ENCODE data around the gene CRKL.
"Not testable (repeated sequence)": the region's sequence is repeated elsewhere in the genome, so short reads cannot be mapped to it uniquely, and the experiment has no call there.

The CRKL gene

DNA sequence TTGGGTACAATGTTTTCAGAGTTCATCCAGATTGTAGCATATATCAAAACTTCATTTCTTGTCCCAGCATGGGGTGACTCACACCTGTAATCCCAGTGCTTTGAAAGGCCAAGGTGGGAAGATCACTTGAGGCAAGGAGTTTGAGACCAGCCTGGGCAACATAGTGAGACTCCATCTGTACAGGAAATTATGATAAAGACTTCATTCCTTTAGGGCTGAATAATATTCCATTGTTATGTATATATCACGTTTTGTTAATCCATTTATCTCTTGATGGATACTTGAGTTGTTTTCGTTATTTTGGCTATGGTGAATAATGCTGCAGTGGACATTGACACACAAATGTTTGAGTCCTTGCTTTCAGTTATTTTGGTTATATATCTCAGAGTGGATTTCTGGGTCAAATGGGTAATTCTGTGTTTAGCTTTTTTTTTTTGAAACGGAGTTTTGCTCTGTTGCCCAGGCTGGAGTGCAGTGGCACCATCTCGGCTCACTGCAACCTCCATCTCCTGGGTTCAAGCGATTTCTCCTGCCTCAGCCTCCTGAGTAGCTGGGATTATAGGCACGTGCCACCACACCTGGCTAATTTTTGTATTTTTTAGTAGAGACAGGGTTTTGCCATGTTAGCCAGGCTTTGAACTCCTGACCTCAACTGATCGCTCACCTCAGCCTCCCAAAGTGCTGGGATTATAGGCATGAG, 25.1 kb downstream of the CRKL start:
- Mint-ChIP-seq H3K36me3 (ENCODE audit: insufficient read depth) (peaks cover 18% of the 10 kb centered on the region), H3K27ac (ENCODE audit: low read depth) (peak overlapping the region; percentile 49), H3K4me1 (peaks cover 91% of the 10 kb centered on the region)

DNA sequence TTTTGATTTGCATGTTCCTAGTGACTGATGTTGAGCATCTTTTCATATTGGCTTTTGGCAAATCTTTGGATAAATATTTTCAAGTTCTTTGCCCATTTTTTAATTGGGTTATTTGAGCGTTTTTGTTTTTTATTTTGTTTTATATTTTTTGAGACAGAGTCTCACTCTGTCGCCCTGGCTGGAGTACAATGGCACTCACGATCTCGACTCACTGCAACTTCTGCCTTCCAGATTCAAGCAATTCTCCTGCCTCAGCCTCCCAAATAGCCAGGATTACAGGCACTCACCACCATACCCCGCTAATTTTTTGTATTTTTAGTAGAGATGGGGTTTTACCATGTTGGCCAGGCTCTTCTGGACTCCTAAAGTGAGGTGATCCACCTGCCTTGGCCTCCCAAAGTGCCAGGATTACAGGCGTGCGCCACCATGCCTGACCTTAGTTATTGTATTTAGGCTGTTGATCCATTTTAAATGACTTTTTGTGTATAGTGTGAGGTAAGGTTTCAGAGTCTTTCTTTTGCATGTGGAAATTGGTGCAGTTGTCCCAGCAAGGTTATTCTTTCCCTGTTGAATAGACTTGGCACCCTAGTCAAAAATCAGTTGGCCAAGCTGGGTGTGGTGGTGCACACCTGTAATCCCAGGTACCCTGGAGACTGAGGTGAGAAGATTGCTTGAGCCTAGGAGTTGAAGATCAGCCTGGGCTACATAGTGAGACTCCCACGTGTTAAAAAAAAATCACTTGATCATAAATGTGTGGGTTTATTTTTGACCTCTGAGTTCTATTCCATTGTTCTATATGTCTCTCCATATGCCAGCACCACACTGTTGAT, 26.1 kb downstream of the CRKL start:
- Mint-ChIP-seq H3K27me3 (no peaks in the 10 kb centered on the region), H3K27ac (ENCODE audit: low read depth) (no peak overlapping the region), H3K36me3 (ENCODE audit: insufficient read depth) (peaks cover 17% of the 10 kb centered on the region), H3K4me1 (peaks cover 89% of the 10 kb centered on the region), H3K4me3 (no peak overlapping the region), H3K9me3 (no peaks in the 10 kb centered on the region)
- DNase-seq (ENCODE audit: low spot score in 2 of 2) = no peak
- ATAC-seq (replicated peaks; ENCODE audit: extremely low read depth, poor library complexity, severe bottlenecking) = no peak

More for the DNA sequence above, 25.1 kb downstream of the CRKL start:
- not testable (repeated sequence) for ATAC-seq (replicated peaks; ENCODE audit: extremely low read depth, poor library complexity, severe bottlenecking); DNase-seq (ENCODE audit: low spot score in 2 of 2); H3K27me3 Mint-ChIP-seq; H3K9me3 Mint-ChIP-seq
- H3K4me3 Mint-ChIP-seq = peak overlapping the region; percentile 20

- DNase-seq (ENCODE audit: low spot score in 2 of 2) (no peak), ATAC-seq (replicated peaks; ENCODE audit: extremely low read depth, poor library complexity, severe bottlenecking) (no peak)
- Mint-ChIP-seq H3K27ac (ENCODE audit: low read depth) (no peak overlapping the region), H3K4me3 (no peak overlapping the region), H3K9me3 (no peaks in the 10 kb centered on the region), H3K27me3 (no peaks in the 10 kb centered on the region), H3K4me1 (peaks cover 83% of the 10 kb centered on the region), H3K36me3 (ENCODE audit: insufficient read depth) (peaks cover 17% of the 10 kb centered on the region)
These were observed 26.8 kb downstream of the CRKL start for GRCh38 chr22:20944042-20944441.

DNA sequence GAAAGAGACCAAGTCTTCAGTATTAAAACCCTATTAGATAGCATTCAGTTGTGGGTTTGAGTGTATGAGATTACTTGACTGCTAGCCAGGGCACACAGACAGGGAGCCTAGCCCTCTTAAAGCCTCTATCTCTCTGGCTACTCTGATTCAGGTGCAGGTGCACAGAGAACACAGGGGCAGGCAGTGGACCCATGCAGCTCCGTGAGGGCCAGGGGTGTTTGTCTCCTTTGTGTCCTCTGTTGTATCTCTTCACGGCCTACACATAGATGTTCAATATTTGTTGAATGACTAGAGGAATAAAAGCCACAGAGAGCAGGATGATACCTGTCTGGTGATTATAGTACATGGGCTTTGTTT, 28.3 kb downstream of the CRKL start:
- DNase-seq (ENCODE audit: low spot score in 2 of 2) (no peak), ATAC-seq (replicated peaks; ENCODE audit: extremely low read depth, poor library complexity, severe bottlenecking) (no peak)
- Mint-ChIP-seq H3K27ac (ENCODE audit: low read depth) (no peak overlapping the region), H3K4me1 (peaks cover 69% of the 10 kb centered on the region), H3K9me3 (no peaks in the 10 kb centered on the region), H3K36me3 (ENCODE audit: insufficient read depth) (peaks cover 24% of the 10 kb centered on the region), H3K27me3 (no peaks in the 10 kb centered on the region), H3K4me3 (no peak overlapping the region)

- peaks cover 31% of the 10 kb centered on the region for H3K36me3 Mint-ChIP-seq (ENCODE audit: insufficient read depth)
- H3K27ac Mint-ChIP-seq (ENCODE audit: low read depth) = no peak overlapping the region
- no peaks in the 10 kb centered on the region for H3K9me3 Mint-ChIP-seq
- H3K4me1 Mint-ChIP-seq = peaks cover 62% of the 10 kb centered on the region
- ATAC-seq (replicated peaks; ENCODE audit: extremely low read depth, poor library complexity, severe bottlenecking) (no peak), DNase-seq (ENCODE audit: low spot score in 2 of 2) (no peak)
- no peaks in the 10 kb centered on the region for H3K27me3 Mint-ChIP-seq
- H3K4me3 Mint-ChIP-seq = no peak overlapping the region
These were observed 29.1 kb downstream of the CRKL start for GRCh38 chr22:20946080-20946986.

DNA sequence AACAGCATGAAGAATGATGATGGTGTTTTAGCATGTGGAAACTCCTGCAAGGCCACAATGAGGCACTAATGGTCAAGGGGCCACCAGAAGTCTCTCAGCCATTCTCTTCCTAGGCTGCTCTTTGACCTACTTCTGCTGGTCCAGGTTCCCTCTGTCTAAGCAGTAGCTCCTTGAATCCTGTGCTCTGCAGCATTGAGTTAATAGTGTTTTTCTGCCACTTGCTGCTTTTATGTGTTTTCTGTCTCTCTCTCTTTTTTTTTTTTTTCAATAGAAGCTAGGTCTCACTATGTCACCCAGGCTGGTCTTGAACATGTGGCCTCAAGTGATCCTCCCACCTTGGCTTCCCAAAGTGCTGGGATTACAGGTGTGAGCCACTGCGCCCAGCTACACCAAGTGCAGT, 29.8 kb downstream of the CRKL start:
- no peak for ATAC-seq (replicated peaks; ENCODE audit: extremely low read depth, poor library complexity, severe bottlenecking)

GRCh38 chr22:20948450-20948849, 31.2 kb downstream of the CRKL start:
- H3K27me3 Mint-ChIP-seq = no peaks in the 10 kb centered on the region
- H3K9me3 Mint-ChIP-seq = no peaks in the 10 kb centered on the region
- peaks cover 41% of the 10 kb centered on the region for H3K36me3 Mint-ChIP-seq (ENCODE audit: insufficient read depth)
- peaks cover 42% of the 10 kb centered on the region for H3K4me1 Mint-ChIP-seq
- DNase-seq (ENCODE audit: low spot score in 2 of 2) = no peak
- no peak for ATAC-seq (replicated peaks; ENCODE audit: extremely low read depth, poor library complexity, severe bottlenecking)
- H3K27ac Mint-ChIP-seq (ENCODE audit: low read depth) = no peak overlapping the region
- no peak overlapping the region for H3K4me3 Mint-ChIP-seq

More for the DNA sequence above, 29.8 kb downstream of the CRKL start:
- Mint-ChIP-seq H3K9me3 (no peaks in the 10 kb centered on the region), H3K4me3 (no peak overlapping the region), H3K36me3 (ENCODE audit: insufficient read depth) (peaks cover 37% of the 10 kb centered on the region), H3K4me1 (peaks cover 57% of the 10 kb centered on the region), H3K27ac (ENCODE audit: low read depth) (peak overlapping the region; percentile 68), H3K27me3 (no peaks in the 10 kb centered on the region)
- DNase-seq (ENCODE audit: low spot score in 2 of 2) = no peak

- Mint-ChIP-seq H3K27ac (ENCODE audit: low read depth) (no peak overlapping the region), H3K4me1 (peaks cover 37% of the 10 kb centered on the region), H3K9me3 (no peaks in the 10 kb centered on the region), H3K4me3 (no peak overlapping the region), H3K27me3 (no peaks in the 10 kb centered on the region), H3K36me3 (ENCODE audit: insufficient read depth) (peaks cover 40% of the 10 kb centered on the region)
- DNase-seq (ENCODE audit: low spot score in 2 of 2) (no peak), ATAC-seq (replicated peaks; ENCODE audit: extremely low read depth, poor library complexity, severe bottlenecking) (no peak)
These were observed 31.8 kb downstream of the CRKL start for GRCh38 chr22:20948989-20949388.

- Mint-ChIP-seq H3K9me3 (no peaks in the 10 kb centered on the region), H3K4me3 (no peak overlapping the region), H3K27me3 (no peaks in the 10 kb centered on the region), H3K36me3 (ENCODE audit: insufficient read depth) (peaks cover 45% of the 10 kb centered on the region), H3K27ac (ENCODE audit: low read depth) (no peak overlapping the region), H3K4me1 (peaks cover 33% of the 10 kb centered on the region)
- ATAC-seq (replicated peaks; ENCODE audit: extremely low read depth, poor library complexity, severe bottlenecking) (no peak), DNase-seq (ENCODE audit: low spot score in 2 of 2) (no peak)
These were observed 32.5 kb downstream of the CRKL start for GRCh38 chr22:20949698-20950183.

GRCh38 chr22:20951151-20951931, 34.1 kb downstream of the CRKL start:
- ATAC-seq (replicated peaks; ENCODE audit: extremely low read depth, poor library complexity, severe bottlenecking) = no peak
- H3K4me3 Mint-ChIP-seq = no peak overlapping the region
- H3K27ac Mint-ChIP-seq (ENCODE audit: low read depth) = no peak overlapping the region

DNA sequence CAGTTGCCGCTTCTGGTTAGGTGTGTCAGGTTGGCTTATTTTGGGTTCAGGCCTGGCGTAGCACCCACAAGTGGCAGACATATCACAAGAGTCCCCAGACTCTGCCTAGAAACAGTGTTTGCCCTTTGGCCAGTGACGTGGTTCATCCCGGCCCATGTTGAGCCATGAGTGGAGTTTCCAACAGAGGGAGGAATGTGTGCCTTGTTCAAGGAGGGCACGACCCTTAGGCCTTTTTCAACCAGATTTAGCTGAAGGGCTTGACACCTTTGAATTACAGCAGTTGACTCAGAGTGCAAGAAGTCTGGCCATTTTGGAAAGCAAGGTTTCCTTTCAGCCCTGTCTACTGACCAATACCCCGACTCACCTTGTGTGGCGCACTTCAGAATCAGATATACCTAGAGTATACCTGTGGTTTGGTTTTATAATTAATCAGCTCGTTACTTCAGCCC, 34.7 kb downstream of the CRKL start:
- peaks cover 9% of the 10 kb centered on the region for H3K27me3 Mint-ChIP-seq
- no peak overlapping the region for H3K27ac Mint-ChIP-seq (ENCODE audit: low read depth)
- DNase-seq (ENCODE audit: low spot score in 2 of 2) = no peak
- peaks cover 11% of the 10 kb centered on the region for H3K4me1 Mint-ChIP-seq
- H3K36me3 Mint-ChIP-seq (ENCODE audit: insufficient read depth) = peaks cover 41% of the 10 kb centered on the region
- no peak for ATAC-seq (replicated peaks; ENCODE audit: extremely low read depth, poor library complexity, severe bottlenecking)
- H3K4me3 Mint-ChIP-seq = no peak overlapping the region
- H3K9me3 Mint-ChIP-seq = no peaks in the 10 kb centered on the region

More at GRCh38 chr22:20951151-20951931, 34.1 kb downstream of the CRKL start:
- Mint-ChIP-seq H3K27me3 (peaks cover 5% of the 10 kb centered on the region), H3K9me3 (no peaks in the 10 kb centered on the region), H3K4me1 (peaks cover 17% of the 10 kb centered on the region), H3K36me3 (ENCODE audit: insufficient read depth) (peaks cover 42% of the 10 kb centered on the region)
- DNase-seq (ENCODE audit: low spot score in 2 of 2) = no peak

Data from central memory CD8-positive, alpha-beta T cell (primary cell).